H9 (cell line): Measurements from ENCODE around the gene SLC16A13. TPM values are rescaled to one million over a fixed set of nuclear protein-coding genes. Genes with fewer than 3 reads are reported as not detected.

ENCODE experiments used
- DNase-seq: peaks from one replicate; pipeline ENCODE4 v3.0.0-alpha.2; 2017
- H2AFZ ChIP-seq: one replicate; pipeline ENCODE4 v1.6.1; 2013; ENCODE audit warnings: mild to moderate bottlenecking, low read length, control low read depth, moderate library complexity
- H2AK5ac ChIP-seq: 2 replicates; pipeline ENCODE4 v1.6.1; 2013; ENCODE audit warnings: low read length, control low read depth, mixed read lengths; ENCODE audit not compliant: insufficient read length
- H2BK120ac ChIP-seq: one replicate; pipeline ENCODE4 v1.6.1; 2013; ENCODE audit warnings: low read depth, mild to moderate bottlenecking, low read length, control low read depth, inconsistent platforms; ENCODE audit not compliant: poor library complexity, severe bottlenecking
- H2BK12ac ChIP-seq: 2 replicates; pipeline ENCODE4 v1.6.1; 2013; ENCODE audit warnings: low read length, control low read depth, mixed read lengths, low read depth; ENCODE audit not compliant: insufficient read length
- H2BK15ac ChIP-seq: 2 replicates; pipeline ENCODE4 v1.6.1; 2013; ENCODE audit warnings: low read depth, low read length, control low read depth
- H2BK20ac ChIP-seq: one replicate; pipeline ENCODE4 v1.6.1; 2013; ENCODE audit warnings: low read depth, mild to moderate bottlenecking, low read length, control low read depth, inconsistent platforms; ENCODE audit not compliant: poor library complexity, severe bottlenecking
- H2BK5ac ChIP-seq: 2 replicates; pipeline ENCODE4 v1.6.1; 2013; ENCODE audit warnings: low read length, control low read depth, mixed read lengths; ENCODE audit not compliant: insufficient read length
- H3K14ac ChIP-seq: 2 replicates; pipeline ENCODE4 v1.6.1; 2013; ENCODE audit warnings: low read length, control low read depth; ENCODE audit not compliant: insufficient read depth
- H3K18ac ChIP-seq: 2 replicates; pipeline ENCODE4 v1.6.1; 2013; ENCODE audit warnings: low read depth, mild to moderate bottlenecking, mixed read lengths, low read length, control low read depth; ENCODE audit not compliant: insufficient read length
- H3K23ac ChIP-seq: 2 replicates; pipeline ENCODE4 v1.6.1; 2013; ENCODE audit warnings: low read length, control low read depth, mixed read lengths, low read depth; ENCODE audit not compliant: insufficient read length
- H3K23me2 ChIP-seq: 2 replicates; pipeline ENCODE4 v1.6.1; 2013; ENCODE audit warnings: low read depth, mild to moderate bottlenecking, mixed read lengths, low read length, control low read depth; ENCODE audit not compliant: insufficient read length, poor library complexity, severe bottlenecking
- H3K27ac ChIP-seq: 2 replicates; pipeline ENCODE4 v1.5.1; 2013; ENCODE audit warnings: low read length, control low read depth, mixed read lengths, low read depth; ENCODE audit not compliant: insufficient read length
- H3K27me3 ChIP-seq: 2 replicates; pipeline ENCODE4 v1.6.1; 2013; ENCODE audit warnings: low read length, control low read depth, inconsistent platforms; ENCODE audit not compliant: insufficient read depth
- H3K4ac ChIP-seq: 2 replicates; pipeline ENCODE4 v1.6.1; 2013; ENCODE audit warnings: low read depth, mild to moderate bottlenecking, control low read depth, inconsistent platforms, low read length, moderate library complexity
- H3K4me1 ChIP-seq: 2 replicates; pipeline ENCODE4 v1.6.1; 2013; ENCODE audit warnings: low read length, control low read depth, inconsistent platforms; ENCODE audit not compliant: insufficient read depth
- H3K4me2 ChIP-seq: 2 replicates; pipeline ENCODE4 v1.6.1; 2013; ENCODE audit warnings: low read length, control low read depth, mixed read lengths; ENCODE audit not compliant: insufficient read length, insufficient read depth
- H3K56ac ChIP-seq: 2 replicates; pipeline ENCODE4 v1.6.1; 2013; ENCODE audit warnings: low read depth, mild to moderate bottlenecking, mixed read lengths, low read length, control low read depth; ENCODE audit not compliant: insufficient read length
- H3K79me1 ChIP-seq: 2 replicates; pipeline ENCODE4 v1.6.1; 2013; ENCODE audit warnings: low read depth, mild to moderate bottlenecking, moderate library complexity, low read length, control low read depth, inconsistent platforms; ENCODE audit not compliant: insufficient read depth, poor library complexity, severe bottlenecking
- H3K79me2 ChIP-seq: 2 replicates; pipeline ENCODE4 v1.6.1; 2013; ENCODE audit warnings: low read length, control low read depth, inconsistent platforms; ENCODE audit not compliant: insufficient read depth
- H3K9ac ChIP-seq: 2 replicates; pipeline ENCODE4 v1.6.1; 2013; ENCODE audit warnings: low read length, control low read depth, mixed read lengths; ENCODE audit not compliant: insufficient read length; ENCODE audit errors: extremely low read depth
- H3K9me3 ChIP-seq: one replicate; pipeline ENCODE4 v1.6.1; 2013; ENCODE audit warnings: low read depth, low read length, inconsistent platforms; ENCODE audit not compliant: control insufficient read depth
- H3T11ph ChIP-seq: one replicate; pipeline ENCODE4 v1.6.1; 2013; ENCODE audit warnings: mild to moderate bottlenecking, low read length, control low read depth, inconsistent platforms
- H4K20me1 ChIP-seq: one replicate; pipeline ENCODE4 v1.6.1; 2013; ENCODE audit not compliant: control insufficient read depth, insufficient read length, insufficient read depth
- H4K5ac ChIP-seq: 2 replicates; pipeline ENCODE4 v1.6.1; 2013; ENCODE audit warnings: low read depth, mild to moderate bottlenecking, mixed read lengths, low read length, control low read depth; ENCODE audit not compliant: insufficient read length
- H4K8ac ChIP-seq: replicated peaks from 2 replicates; pipeline ENCODE4 v1.6.1; 2013; ENCODE audit warnings: low read length, control low read depth, mixed read lengths, low read depth; ENCODE audit not compliant: insufficient read length
- H4K91ac ChIP-seq: 2 replicates; pipeline ENCODE4 v1.6.1; 2013; ENCODE audit warnings: low read depth, mild to moderate bottlenecking, moderate library complexity, mixed read lengths, low read length, control low read depth; ENCODE audit not compliant: insufficient read length
- H3K27ac Mint-ChIP-seq, 3 experiments: 2 replicates in 2 of 3; 3 replicates in 1 of 3; pipeline ENCODE4 v1.8.0; 2020 to 2021; ENCODE audit warnings: mixed read lengths in 3 of 3, mild to moderate bottlenecking in 1 of 3, moderate library complexity in 1 of 3
- H3K27me3 Mint-ChIP-seq: 2 replicates; pipeline ENCODE4 v1.8.0; 2021; ENCODE audit warnings: low read depth, mild to moderate bottlenecking, moderate library complexity, mixed read lengths
- H3K36me3 Mint-ChIP-seq, 3 experiments: 2 replicates in 2 of 3; 3 replicates in 1 of 3; pipeline ENCODE4 v1.8.0; 2020 to 2021; ENCODE audit warnings: low read depth in 3 of 3, mixed read lengths in 3 of 3; ENCODE audit not compliant: insufficient read depth in 1 of 3
- H3K4me1 Mint-ChIP-seq, 2 experiments: 2 replicates each; pipeline ENCODE4 v1.8.0; 2020; ENCODE audit warnings: mixed read lengths in 2 of 2
- H3K4me3 Mint-ChIP-seq, 2 experiments: 2 replicates in 1 of 2; 3 replicates in 1 of 2; pipeline ENCODE4 v1.8.0; 2020 to 2021; ENCODE audit warnings: mild to moderate bottlenecking in 2 of 2, mixed read lengths in 2 of 2, moderate library complexity in 1 of 2
- H3K9me3 Mint-ChIP-seq, 2 experiments: 2 replicates in 1 of 2; 3 replicates in 1 of 2; pipeline ENCODE4 v1.8.0; 2020; ENCODE audit warnings: mild to moderate bottlenecking in 2 of 2, mixed read lengths in 2 of 2, moderate library complexity in 1 of 2
- CTCF ChIP-seq: fragments of 200-600 bp; sonication (generic); conservative IDR thresholded peaks from 3 replicates; pipeline ENCODE4 v1.8.0; 2021; ENCODE audit warnings: antibody characterized with exemption, mild to moderate bottlenecking
- WGBS: extraction: QIAGEN DNeasy Blood & Tissue Kit; methylation state at CpG from one replicate; pipeline ENCODE4 v1.1.7; 2013; ENCODE audit warnings: missing lambda C conversion rate, low lambda C conversion rate, mixed read lengths; ENCODE audit not compliant: insufficient read length; ENCODE audit errors: extremely low coverage; 5-methylcytosine and 5-hydroxymethylcytosine counted together
- total RNA-seq: library from RNA; stranded (reverse); gene quantifications from 2 replicates; pipeline ENCODE4 v1.2.1, GENCODE V29; 2021

Gene SLC16A13
- total RNA-seq, 1 experiment from 2014 or later: 6.1 TPM

DNA sequence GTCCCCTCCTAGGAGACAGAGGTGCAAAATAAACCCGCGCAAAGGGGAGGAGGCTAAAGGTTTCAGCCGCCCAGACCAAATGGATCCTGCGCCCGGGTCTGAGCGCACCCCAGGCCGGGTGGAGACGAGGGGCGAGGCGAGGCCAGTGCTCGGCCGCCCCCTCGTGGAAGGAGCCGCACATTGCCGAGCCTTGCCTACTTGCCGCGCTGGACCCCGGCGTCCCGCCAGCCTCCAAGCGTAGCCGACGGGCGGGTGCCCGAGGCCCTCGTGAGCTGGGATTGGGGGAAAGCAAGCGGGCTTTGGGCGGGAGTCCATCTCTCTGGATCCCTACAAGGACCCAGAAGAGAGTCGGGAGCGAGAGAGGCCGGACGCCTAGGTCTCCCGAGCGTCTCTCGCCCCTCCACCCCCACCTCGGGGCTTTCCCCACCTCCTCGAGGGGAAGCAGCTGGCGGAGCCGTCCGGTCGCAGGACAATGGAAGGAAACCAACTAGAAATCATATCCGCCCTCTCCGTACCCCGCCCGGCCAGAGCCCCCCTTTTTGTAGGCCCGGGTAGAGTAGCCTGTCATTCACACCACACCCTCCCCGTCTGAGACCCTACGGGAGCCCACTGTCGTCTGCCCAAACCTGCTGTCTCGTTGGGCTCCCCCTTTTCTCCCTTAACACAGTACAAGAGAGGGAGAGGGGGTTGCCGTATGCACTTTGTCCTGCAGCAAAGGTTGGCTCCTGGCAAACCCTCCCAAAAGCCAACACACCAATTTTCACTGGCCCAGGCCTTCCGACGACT, 13.6 kb upstream of the SLC16A13 start:
- H4K5ac ChIP-seq: no peak overlapping the region
- Mint-ChIP-seq H3K9me3 (peaks cover 0 to 2% of the 10 kb centered on the region in 2 experiments; a peak in 1 of 5 replicates), H3K4me3 (peak overlapping the region; percentile 67 to 89), H3K27ac (no peak overlapping the region; a peak in 1 of 7 replicates), H3K27me3 (peaks cover 39% of the 10 kb centered on the region), H3K36me3 (peaks cover 6 to 36% (median 18%) of the 10 kb centered on the region in 3 experiments), H3K4me1 (peaks cover 23 to 46% of the 10 kb centered on the region in 2 experiments)
- no peaks in the 10 kb centered on the region for H3K9me3 ChIP-seq
- H3K79me2 ChIP-seq: no peaks in the 10 kb centered on the region
- no peak overlapping the region for H3T11ph ChIP-seq
- H3K9ac ChIP-seq: peak overlapping the region; percentile 23
- peak overlapping the region; percentile 35 for H2AFZ ChIP-seq
- H3K56ac ChIP-seq: no peak overlapping the region
- no CpG with 5 or more reads among the region's 53 CpGs for WGBS
- H2BK5ac ChIP-seq: no peak overlapping the region
- peaks cover 6% of the 10 kb centered on the region; the same call in 1 of the 2 replicates for H3K27me3 ChIP-seq
- peaks cover 14% of the 10 kb centered on the region for H3K23me2 ChIP-seq
- 0 out of 2 replicates have a peak, but pooled peaks cover 3% of the 10 kb centered on the region for H3K4me1 ChIP-seq
- TF ChIP-seq CTCF: peak; percentile 96
- H3K27ac ChIP-seq: no peak overlapping the region
- DNase-seq: peak; percentile 92
- H4K91ac ChIP-seq: no peak overlapping the region
- no peak overlapping the region for H2AK5ac ChIP-seq
- H4K20me1 ChIP-seq: no peaks in the 10 kb centered on the region
- no peak overlapping the region for H4K8ac ChIP-seq
- H3K4ac ChIP-seq: no peak overlapping the region
- H2BK120ac ChIP-seq: peak overlapping the region; percentile 25
- H3K79me1 ChIP-seq: no peaks in the 10 kb centered on the region
- no peak overlapping the region for H2BK15ac ChIP-seq
- peak overlapping the region; percentile 18; the same call in 1 of the 2 replicates for H3K14ac ChIP-seq
- H3K4me2 ChIP-seq: peak overlapping the region; percentile 86
- no peak overlapping the region for H2BK12ac ChIP-seq
- H3K18ac ChIP-seq: peak overlapping the region; percentile 64
- H2BK20ac ChIP-seq: no peak overlapping the region
- no peak overlapping the region for H3K23ac ChIP-seq
